Esophagus muscularis mucosa (tissue), 4 donors: ENCODE data around the gene NQO2. TPM values are rescaled to one million over a fixed set of nuclear protein-coding genes. Genes with fewer than 3 reads are reported as not detected.
A peak's percentile ranks its signal among the peaks of the same experiment; 100 is the strongest.

Experiments
- DNase-seq: peaks from one replicate; pipeline ENCODE4 v3.0.0-alpha.2; 2017; ENCODE audit errors: extremely low spot score
- H3K27ac ChIP-seq, 4 donors: fragments of 200-600 bp; sonication (generic); replicated peaks in 1 of 4; 1 replicate in 3 of 4; 2 replicates in 1 of 4; pipeline ENCODE4 v1.5.1; 2016 to 2019; ENCODE audit warnings: mild to moderate bottlenecking in 1 of 4
- H3K27me3 ChIP-seq, 4 donors: fragments of 200-600 bp; sonication (generic); one replicate each; pipeline versions ENCODE4 v1.5.1 to v1.6.0; 2016 to 2019
- H3K36me3 ChIP-seq, 4 donors: fragments of 200-600 bp; sonication (generic); one replicate each; pipeline ENCODE4 v1.5.1; 2016 to 2019
- H3K4me1 ChIP-seq, 4 donors: fragments of 200-600 bp; sonication (generic); one replicate each; pipeline ENCODE4 v1.5.1; 2016 to 2019
- H3K4me3 ChIP-seq, 4 donors: fragments of 200-600 bp; sonication (generic); 1 replicate in 2 of 4; 2 replicates in 2 of 4; pipeline ENCODE4 v1.5.1; 2016 to 2019; ENCODE audit warnings: mild to moderate bottlenecking in 4 of 4, moderate library complexity in 1 of 4
- H3K9me3 ChIP-seq, 4 donors: fragments of 200-600 bp; sonication (generic); 1 replicate in 3 of 4; 2 replicates in 1 of 4; pipeline ENCODE4 v1.5.1; 2016 to 2019
- EP300 ChIP-seq: sonication (generic); formaldehyde crosslinking; IDR thresholded peaks from one replicate; pipeline ENCODE4 v1.6.1; 2017; ENCODE audit warnings: antibody characterized with exemption
- POLR2A ChIP-seq: fragments of 450-650 bp; IDR thresholded peaks from one replicate; pipeline ENCODE4 v1.6.1; 2017; ENCODE audit warnings: antibody characterized with exemption, moderate library complexity, mild to moderate bottlenecking, low read depth
- POLR2AphosphoS5 ChIP-seq, 2 donors: sonication (generic); formaldehyde crosslinking; IDR thresholded peaks; one replicate each; pipeline ENCODE4 v1.6.1; 2017; ENCODE audit warnings: antibody characterized with exemption in 2 of 2
- WGBS: methylation state at CpG from one replicate; pipeline ENCODE4 v1.1.5; 2018; 5-methylcytosine and 5-hydroxymethylcytosine counted together
- intact Hi-C: fragments of 100-400 bp; cut with DNase I; formaldehyde crosslinking; loops from one replicate; pipeline ENCODE4 v1.15.1; 2023
- total RNA-seq, 4 donors: library from RNA; depleted of rRNA; stranded (reverse); fragments of >200 nt; gene quantifications; one replicate each; pipeline versions ENCODE4 v1.1.0 to v1.2.1, GENCODE V29; 2016
- TF ChIP-seq, protein P1 (sequence below), 3 experiments: fragments of 200-600 bp in 2 of 3; fragments of 450-650 bp in 1 of 3; sonication (generic) in 2 of 3; IDR thresholded peaks; one replicate each; pipeline ENCODE4 v1.5.1; 2017 to 2019; ENCODE audit warnings: antibody characterized with exemption in 3 of 3, mild to moderate bottlenecking in 2 of 3, moderate library complexity in 1 of 3

NQO2 gene
- total RNA-seq, 4 donors from 2014 or later: 22.9 to 31.3 (median 27.2) TPM

DNA sequence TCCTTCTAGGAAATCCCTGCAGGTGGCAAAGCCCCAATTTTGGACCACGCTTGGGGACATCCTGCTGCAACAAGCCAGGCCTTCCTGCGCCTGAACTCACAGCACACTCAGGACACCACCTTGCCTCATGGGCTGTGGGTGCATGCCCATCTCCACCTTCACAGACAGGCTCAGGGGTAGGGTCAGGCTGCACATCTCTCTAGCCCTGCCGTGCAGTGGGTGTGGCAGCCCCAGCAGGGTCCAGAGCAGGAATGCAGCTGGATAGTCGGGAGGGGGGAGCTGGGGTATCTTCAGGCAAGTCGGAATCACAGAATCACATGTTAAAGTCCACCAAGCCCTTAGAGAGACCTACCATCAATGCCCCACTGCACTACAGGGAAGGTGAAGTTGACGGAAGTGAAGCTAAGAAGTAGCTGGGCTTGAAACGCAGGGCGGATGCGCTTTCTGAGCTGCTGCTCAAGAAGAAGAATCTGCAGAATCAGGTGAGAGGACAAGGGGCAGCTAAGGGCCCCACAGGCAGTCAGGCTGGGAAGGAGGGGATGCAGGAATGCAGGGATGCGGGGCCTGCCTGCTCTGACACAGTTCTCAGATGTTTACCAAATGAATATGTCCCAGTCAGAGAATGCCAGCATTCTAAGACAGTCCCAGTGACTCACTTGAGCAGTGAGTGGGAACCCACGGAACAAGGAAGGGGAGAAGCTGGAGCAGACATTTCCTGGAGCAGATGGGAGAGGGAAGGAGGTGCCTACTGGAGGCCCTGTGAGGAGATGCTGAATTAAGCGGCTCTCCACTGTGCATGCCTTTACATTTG is 39.6 kb upstream of the NQO2 start:
- DNase-seq: no peak
- H3K4me3 ChIP-seq: no peak overlapping the region
- WGBS: 77% methylated on average over 10 of the region's 12 CpGs
- intact Hi-C loops: no loop called here
- H3K36me3 ChIP-seq: peaks cover 0 to 21% (median 12%) of the 10 kb centered on the region in 4 donors
- no peaks in the 10 kb centered on the region for H3K9me3 ChIP-seq
- peak overlapping the region; percentile 33 to 77 (median 60) for H3K27ac ChIP-seq
- TF ChIP-seq, protein P1, sequence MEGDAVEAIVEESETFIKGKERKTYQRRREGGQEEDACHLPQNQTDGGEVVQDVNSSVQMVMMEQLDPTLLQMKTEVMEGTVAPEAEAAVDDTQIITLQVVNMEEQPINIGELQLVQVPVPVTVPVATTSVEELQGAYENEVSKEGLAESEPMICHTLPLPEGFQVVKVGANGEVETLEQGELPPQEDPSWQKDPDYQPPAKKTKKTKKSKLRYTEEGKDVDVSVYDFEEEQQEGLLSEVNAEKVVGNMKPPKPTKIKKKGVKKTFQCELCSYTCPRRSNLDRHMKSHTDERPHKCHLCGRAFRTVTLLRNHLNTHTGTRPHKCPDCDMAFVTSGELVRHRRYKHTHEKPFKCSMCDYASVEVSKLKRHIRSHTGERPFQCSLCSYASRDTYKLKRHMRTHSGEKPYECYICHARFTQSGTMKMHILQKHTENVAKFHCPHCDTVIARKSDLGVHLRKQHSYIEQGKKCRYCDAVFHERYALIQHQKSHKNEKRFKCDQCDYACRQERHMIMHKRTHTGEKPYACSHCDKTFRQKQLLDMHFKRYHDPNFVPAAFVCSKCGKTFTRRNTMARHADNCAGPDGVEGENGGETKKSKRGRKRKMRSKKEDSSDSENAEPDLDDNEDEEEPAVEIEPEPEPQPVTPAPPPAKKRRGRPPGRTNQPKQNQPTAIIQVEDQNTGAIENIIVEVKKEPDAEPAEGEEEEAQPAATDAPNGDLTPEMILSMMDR (IDR thresholded peaks at IDR 0.05): no peak
- TF ChIP-seq POLR2A (no peak), EP300 (no peak), POLR2AphosphoS5 (IDR thresholded peaks at IDR 0.05) (peak in 1 of 2 donors; percentile 9)
- H3K27me3 ChIP-seq: no peaks in the 10 kb centered on the region
- H3K4me1 ChIP-seq: peaks cover 64 to 78% (median 71%) of the 10 kb centered on the region in 4 donors

DNA sequence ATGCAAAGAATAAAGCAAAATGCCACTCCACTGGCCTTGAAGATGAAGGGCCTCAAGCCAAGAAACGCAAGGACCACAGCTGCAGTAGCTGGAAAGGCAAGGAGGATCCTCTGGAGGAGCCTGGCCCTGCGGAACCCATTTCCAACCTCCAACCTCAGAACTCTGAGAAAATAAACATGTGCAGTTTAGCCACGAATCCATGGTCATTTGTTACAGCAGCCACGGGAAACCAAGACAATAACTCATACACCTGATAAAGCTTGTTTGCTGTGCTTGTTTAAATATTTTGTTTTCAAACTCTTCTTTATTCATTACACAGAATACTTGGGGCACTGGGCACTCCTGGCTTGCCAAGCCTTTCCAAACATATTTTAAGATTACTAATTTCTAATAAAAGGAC is 38.8 kb upstream of the NQO2 start:
- Histone ChIP-seq H3K9me3 (no peaks in the 10 kb centered on the region), H3K27me3 (no peaks in the 10 kb centered on the region), H3K27ac (peak overlapping the region; percentile 33 to 77 (median 60)), H3K4me1 (peaks cover 68 to 78% (median 71%) of the 10 kb centered on the region in 4 donors), H3K36me3 (peaks cover 0 to 16% (median 7%) of the 10 kb centered on the region in 4 donors), H3K4me3 (no peak overlapping the region)
- DNase-seq: no peak
- intact Hi-C loops: no loop called here
- TF ChIP-seq, protein P1 (IDR thresholded peaks at IDR 0.05): no peak
- no peak for TF ChIP-seq POLR2A
- TF ChIP-seq POLR2AphosphoS5 (IDR thresholded peaks at IDR 0.05): no peak
- TF ChIP-seq EP300: no peak
- 53% methylated on average over 4 of the region's 4 CpGs for WGBS

DNA sequence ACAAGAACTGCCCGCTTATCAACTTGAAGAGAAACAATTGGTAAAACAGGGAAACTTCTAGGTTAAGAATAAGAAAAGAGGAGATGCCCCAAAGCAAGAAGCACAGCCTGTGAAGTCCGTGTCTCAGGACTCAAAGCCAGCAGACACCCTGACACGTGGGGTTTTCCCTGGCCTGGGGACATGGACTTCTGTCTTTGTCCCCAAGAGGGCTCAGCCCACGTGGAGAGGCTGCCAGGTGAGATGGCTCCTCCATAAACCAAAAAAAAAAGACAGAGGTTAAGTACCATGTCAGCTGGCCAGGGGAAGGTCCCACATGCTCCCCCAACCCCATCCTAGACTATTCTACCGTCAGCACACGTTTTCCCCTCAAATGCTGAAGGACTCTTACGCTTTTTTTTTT is 38.2 kb upstream of the NQO2 start:
- Histone ChIP-seq H3K4me3 (no peak overlapping the region), H3K9me3 (no peaks in the 10 kb centered on the region), H3K36me3 (peaks cover 0 to 10% (median 3%) of the 10 kb centered on the region in 4 donors), H3K4me1 (peaks cover 68 to 77% (median 73%) of the 10 kb centered on the region in 4 donors), H3K27ac (peak overlapping the region; percentile 33 to 77 (median 60)), H3K27me3 (no peaks in the 10 kb centered on the region)
- intact Hi-C loops: no loop called here
- TF ChIP-seq EP300: no peak
- TF ChIP-seq POLR2A: no peak
- DNase-seq: no peak
- WGBS: 89% methylated on average over 7 of the region's 7 CpGs

DNA sequence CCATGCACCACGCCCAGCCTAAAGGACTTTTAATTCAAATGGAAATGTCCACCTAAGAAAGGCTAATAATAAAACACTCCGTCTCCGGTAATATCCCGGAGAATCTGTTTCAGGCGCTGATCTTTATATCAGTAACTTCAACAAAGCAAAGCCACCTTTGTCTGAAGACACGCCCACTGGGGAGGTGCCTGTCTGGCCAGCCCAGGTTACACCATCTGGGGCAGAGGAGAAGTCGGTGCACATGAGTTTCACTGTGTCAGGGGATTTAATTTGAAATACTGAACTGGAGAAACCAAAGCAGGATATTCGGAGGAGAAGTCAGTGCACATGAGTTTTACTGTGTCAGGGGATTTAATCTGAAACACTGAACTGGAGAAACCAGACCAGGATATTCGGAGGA is 37.7 kb upstream of the NQO2 start:
- peaks cover 63 to 77% (median 73%) of the 10 kb centered on the region in 4 donors for H3K4me1 ChIP-seq
- TF ChIP-seq EP300 (no peak), POLR2A (no peak), POLR2AphosphoS5 (IDR thresholded peaks at IDR 0.05) (no peak)
- TF ChIP-seq, protein P1 (IDR thresholded peaks at IDR 0.05): no peak
- peaks cover 0 to 7% (median 1%) of the 10 kb centered on the region in 4 donors for H3K36me3 ChIP-seq
- no peaks in the 10 kb centered on the region for H3K9me3 ChIP-seq
- H3K27ac ChIP-seq: peak overlapping the region; percentile 33 to 77 (median 60)
- no peak for DNase-seq
- no peaks in the 10 kb centered on the region for H3K27me3 ChIP-seq
- H3K4me3 ChIP-seq: no peak overlapping the region
- WGBS: 90% methylated on average over 9 of the region's 9 CpGs
- intact Hi-C loops: no loop called here

DNA sequence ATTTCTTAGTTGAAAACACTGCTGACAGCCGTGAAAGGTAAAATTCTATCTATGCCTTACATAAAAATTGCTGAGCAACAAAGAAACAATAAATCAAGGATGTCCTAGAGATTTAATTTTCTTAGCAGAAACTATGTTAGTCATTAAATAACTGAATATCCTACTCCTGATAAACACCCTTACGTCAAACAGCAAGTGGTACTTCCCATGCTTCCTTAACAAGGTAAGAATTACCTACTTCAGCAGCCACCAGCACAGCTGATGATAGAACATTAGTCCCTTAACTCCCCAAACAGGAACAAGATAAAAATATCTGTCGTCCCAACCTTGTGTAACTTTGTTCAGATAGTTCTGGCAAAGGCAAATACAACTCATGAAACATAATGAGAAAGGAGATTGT is 37.1 kb upstream of the NQO2 start:
- TF ChIP-seq POLR2A: no peak
- TF ChIP-seq EP300: no peak
- no peak for TF ChIP-seq POLR2AphosphoS5 (IDR thresholded peaks at IDR 0.05)
- TF ChIP-seq, protein P1 (IDR thresholded peaks at IDR 0.05): no peak
- Histone ChIP-seq H3K27me3 (no peaks in the 10 kb centered on the region), H3K4me1 (peaks cover 57 to 77% (median 72%) of the 10 kb centered on the region in 4 donors), H3K9me3 (no peaks in the 10 kb centered on the region), H3K36me3 (peaks cover 0 to 7% (median 1%) of the 10 kb centered on the region in 4 donors), H3K4me3 (no peak overlapping the region), H3K27ac (peak overlapping the region; percentile 8 to 77 (median 50))
- WGBS: 63% methylated on average over 3 of the region's 3 CpGs
- no peak for DNase-seq
- intact Hi-C loops: no loop called here
